Stimulated activated CD4-positive, alpha-beta T cell treated with anti-CD3 and anti-CD28 coated beads, Interleukin-15, amount 100 ng/mL, for 24 hours (primary cell): ENCODE measurements around the gene CDH1.
"Not testable (repeated sequence)": the region's sequence is repeated elsewhere in the genome, so short reads cannot be mapped to it uniquely, and the experiment has no call there.

Experiments used
- DNase-seq: peaks from one replicate; pipeline ENCODE4 v3.0.0-alpha.2; 2020

The CDH1 gene

DNA sequence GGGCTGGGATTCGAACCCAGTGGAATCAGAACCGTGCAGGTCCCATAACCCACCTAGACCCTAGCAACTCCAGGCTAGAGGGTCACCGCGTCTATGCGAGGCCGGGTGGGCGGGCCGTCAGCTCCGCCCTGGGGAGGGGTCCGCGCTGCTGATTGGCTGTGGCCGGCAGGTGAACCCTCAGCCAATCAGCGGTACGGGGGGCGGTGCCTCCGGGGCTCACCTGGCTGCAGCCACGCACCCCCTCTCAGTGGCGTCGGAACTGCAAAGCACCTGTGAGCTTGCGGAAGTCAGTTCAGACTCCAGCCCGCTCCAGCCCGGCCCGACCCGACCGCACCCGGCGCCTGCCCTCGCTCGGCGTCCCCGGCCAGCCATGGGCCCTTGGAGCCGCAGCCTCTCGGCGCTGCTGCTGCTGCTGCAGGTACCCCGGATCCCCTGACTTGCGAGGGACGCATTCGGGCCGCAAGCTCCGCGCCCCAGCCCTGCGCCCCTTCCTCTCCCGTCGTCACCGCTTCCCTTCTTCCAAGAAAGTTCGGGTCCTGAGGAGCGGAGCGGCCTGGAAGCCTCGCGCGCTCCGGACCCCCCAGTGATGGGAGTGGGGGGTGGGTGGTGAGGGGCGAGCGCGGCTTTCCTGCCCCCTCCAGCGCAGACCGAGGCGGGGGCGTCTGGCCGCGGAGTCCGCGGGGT lies at the start of gene CDH1:
Gene CDH1 (plus strand): TSS at position 247 of the 684 bp plus-strand sequence. CDS start 124 bp downstream, at position 371.
- DNase-seq = peak; percentile 47

DNA sequence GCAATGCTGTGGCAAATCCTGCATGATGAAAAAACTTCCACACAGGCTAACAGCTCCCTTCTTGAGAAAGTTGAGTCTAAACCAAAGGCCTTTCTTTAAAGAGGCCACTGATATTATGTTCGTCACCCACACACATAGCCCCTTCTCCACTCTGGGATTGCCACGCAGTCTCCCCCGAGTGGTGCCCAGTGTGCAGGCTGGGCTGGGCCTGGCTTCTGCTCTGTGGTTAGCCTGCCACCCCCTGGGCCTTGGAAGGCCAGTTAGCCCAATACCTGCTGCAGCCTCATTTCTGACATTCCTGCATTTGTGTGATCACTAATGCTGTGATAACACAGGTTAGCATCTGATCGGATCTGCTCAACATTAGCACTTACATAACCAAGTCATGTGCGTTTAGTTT lies 47.2 kb upstream of the CDH1 start:
- no peak for DNase-seq

DNA sequence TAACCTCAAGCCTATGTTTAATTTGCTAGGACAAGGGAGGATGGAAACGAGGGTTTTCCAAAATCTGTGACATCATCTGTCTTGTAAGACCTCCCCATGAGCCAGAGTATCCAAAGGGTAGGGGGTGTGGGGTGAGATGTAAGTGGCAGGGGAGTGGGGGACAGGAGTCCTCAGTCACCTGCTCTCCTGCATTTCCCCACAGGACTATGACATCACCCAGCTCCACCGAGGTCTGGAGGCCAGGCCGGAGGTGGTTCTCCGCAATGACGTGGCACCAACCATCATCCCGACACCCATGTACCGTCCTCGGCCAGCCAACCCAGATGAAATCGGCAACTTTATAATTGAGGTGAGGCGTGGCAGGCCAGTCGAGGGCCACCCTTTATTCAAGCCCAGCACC lies 41.5 kb upstream of the CDH1 start:
- no peak for DNase-seq

DNA sequence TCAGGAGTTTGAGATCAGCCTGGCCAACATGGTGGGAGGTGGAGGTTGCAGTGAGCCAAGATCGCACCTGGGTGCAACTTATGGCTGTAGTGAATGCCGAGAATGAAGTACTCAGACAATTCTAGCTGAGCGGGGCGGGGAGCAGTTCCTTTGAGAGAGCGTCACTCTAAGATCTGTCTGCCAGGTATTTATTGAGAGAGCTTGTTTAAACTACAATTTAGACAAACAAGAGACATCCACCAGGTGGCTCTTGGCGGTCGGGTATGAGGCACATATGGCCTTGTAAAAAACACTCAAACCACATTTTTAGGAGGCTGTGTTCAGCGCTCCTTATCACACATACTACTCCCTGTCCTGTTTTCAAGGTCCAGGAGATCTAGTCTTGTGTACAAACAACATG lies 40.6 kb upstream of the CDH1 start:
- no peak for DNase-seq

DNA sequence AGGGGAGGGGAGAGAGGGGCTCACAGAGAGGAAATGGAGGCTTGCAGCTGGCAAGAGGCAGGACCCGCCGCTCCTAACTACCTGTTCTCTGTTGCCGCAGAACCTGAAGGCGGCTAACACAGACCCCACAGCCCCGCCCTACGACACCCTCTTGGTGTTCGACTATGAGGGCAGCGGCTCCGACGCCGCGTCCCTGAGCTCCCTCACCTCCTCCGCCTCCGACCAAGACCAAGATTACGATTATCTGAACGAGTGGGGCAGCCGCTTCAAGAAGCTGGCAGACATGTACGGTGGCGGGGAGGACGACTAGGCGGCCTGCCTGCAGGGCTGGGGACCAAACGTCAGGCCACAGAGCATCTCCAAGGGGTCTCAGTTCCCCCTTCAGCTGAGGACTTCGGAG lies 39.0 kb upstream of the CDH1 start:
- no peak for DNase-seq

DNA sequence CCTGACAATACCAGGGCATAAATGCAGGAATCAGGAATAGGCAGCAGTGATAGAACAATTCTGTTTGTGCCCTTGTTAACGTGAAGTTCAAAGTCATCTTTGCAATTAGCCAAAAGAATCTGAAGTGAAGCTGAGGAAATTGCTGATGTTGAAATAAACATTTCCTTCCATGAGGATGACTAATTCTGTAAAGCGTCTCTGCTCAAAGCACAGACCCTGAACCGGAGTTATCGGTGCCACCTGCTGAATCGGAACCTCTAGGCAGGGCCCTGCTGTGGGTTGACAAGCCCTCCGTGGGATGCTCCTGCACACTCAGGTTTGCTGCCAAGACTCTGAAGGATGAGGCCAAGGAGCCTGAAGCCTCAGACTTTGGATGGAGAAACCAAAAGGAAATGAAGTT lies 37.0 kb upstream of the CDH1 start:
- no peak for DNase-seq

DNA sequence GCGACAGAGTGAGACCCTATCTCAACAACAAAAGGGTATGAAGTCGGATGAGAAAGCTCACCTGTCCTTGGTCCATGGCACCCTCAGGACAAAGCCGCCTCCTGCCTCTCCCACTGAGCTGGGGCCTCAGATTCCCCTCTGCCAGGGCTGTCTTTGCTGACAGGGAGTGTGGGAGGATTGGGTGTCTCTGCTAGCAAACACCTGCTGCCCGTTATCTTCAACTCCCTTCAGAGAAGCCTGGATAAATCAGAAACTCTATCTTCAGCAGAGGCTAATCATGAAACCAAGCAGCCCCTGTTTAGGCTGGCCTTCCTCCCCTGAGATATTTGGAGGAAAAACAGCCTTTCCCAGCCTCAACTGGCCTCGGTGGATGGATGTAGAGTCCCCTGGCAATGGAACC lies 36.3 kb upstream of the CDH1 start:
- no peak for DNase-seq

DNA sequence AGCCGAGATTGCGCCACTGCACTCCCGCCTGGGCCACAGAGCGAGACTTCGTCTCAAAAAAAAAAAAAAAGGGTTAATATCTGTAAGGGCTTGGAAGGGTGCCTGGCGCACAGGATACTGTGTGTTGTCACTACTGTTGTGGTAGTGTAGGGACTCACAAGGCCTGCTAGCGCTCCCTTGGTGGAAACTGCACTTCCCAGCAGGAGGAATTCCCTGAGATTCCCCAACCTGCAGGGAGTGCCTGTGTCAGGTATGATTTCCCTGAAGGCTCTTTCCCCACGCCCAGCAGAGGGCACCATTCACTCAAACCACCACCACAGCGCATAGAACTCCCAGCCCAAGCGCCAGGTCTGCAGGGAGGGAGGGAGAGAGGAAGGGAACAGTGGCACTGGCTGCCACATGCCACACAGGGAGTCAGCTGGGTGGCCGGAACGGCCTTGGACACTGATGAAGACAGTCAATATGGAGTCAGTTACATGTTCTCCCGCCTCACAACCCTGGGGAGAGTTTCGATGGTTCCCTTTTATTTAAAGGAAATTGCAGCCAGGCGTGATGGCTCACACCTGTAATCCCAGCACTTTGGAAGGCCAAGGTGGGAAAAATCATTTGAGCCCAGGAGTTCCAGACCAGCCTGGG lies 32.7 kb upstream of the CDH1 start:
- peak; percentile 82 for DNase-seq

DNA sequence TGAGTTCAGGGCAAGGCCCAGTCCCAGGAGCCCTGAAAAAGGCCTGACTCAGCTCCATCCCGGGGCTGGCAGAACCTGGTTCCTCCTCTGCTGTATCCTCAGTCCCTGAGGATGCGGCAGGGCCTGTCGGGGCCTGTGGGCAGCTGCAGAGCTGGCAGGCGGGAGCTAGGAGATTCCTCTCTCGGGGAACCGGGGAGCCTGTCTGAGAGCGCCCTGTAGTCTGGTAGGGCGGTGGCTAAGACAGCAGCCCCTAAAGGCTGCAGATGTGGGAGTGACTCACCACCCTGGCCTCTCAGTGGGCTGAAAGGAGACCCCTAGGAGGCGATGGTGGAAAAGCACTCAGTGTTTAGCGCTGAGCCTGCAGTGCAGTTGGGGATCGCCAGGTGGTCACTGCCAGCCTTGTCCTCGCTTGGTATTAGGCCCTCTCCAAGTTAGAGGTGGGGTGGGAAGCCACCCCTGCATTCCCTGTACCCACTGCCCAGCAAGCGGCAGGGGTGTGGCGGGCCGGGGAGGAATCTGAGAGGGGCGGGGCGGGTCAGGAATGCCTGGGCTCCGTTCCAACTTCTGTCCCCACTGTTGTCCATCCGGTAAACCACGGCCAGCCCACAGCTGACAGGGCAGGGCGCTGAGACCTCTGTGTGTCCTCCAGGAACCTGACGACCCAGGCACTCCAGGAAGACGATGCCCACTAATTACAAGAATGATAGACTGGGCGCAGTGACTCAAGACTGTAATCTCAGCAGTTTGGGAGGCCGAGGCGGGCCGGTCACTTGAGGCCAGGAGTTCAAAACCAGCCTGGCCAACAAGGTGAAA lies 29.5 kb upstream of the CDH1 start:
- no peak for DNase-seq

DNA sequence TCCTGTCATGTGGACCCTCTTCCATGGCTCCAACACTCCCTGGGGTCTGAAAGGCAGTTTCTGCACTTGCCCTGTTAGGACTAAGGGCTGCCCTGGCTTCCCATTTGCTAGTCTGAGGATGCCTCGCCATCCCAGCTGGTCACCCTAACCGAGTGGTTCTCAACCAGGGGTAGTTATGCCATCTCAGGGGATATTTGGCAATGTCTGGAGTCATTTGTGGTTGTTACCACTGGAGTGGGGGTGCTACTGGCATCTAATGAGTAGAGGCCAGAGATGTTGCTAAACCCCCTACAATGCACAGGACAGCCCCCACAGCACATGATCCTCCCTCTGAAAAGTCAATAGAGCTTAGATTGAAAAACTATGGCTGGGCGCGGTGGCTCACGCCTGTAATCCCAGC lies 26.9 kb upstream of the CDH1 start:
- no peak for DNase-seq

DNA sequence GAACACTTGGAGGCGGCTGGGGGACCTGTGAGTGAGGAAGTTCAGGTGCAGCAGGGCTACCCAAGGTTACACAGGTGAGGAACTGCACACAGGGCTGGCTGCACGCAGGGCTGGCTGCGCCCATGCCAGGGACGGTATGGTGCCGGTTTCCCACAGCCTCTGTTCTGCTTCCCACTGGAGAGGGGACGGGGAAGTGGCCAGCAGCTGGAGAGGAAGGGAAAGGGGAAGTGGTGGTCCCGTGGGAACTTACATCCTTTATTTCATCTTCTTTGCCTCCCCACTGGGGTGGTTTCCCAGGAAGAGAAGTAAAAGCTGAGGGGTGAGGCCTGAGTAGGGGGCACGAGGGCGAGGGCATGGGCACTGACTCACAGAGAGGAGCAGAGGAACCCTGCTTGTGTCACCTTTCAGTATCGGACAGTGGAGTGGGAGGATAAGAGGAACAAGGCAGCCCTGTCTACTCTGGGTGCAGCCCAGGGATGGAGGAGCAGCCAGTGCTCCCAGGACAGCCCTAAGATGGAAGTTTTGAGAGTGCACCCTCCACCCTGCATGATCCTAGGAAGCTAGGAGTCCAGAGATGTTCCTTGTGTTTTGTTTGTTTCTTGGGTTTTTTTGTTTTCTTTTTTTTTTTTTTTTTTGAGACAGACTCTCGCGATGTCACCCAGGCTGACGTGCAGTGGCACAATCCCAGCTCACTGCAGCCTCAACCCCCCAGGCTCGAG lies 25.5 kb upstream of the CDH1 start:
- DNase-seq = peak; percentile 24

DNA sequence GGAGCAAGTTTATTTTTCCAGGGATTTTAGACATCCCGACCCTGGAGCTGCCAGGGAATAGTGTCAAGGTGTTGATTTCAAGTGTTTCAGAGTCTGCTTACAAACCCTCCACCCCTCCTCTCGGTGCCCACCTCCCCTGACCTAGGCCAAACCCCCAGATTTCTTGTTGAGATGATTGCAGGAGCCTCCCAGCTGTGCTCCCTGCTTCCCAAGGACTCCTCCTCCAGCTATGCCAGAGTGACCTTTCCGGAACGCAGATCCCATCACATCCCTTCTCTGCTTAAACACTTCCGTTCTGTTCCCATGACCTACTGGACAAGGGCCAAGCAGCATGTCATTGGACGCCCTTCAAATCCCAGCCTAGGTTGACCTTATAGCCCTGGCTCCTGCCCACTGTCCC lies 23.7 kb upstream of the CDH1 start:
- DNase-seq = no peak

DNA sequence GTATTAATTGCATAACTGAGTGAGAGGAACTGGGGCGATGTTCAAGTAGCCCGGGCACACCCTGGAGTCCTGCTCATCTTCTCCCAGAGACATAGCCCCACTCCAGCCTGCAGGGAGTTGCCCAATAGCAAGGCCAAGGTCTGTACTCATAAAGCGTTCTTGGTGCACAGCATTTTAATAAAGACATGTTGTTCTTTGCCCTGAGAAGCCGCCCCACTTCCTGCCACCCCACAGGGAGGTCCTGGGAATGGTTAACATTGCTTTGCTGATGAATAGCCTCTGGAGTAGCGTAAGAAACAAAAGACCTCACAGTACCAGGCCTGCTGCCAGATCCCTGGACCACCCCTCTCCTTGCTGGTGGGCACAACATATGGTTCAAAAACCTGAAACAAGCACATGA lies 21.6 kb upstream of the CDH1 start:
- DNase-seq = no peak

DNA sequence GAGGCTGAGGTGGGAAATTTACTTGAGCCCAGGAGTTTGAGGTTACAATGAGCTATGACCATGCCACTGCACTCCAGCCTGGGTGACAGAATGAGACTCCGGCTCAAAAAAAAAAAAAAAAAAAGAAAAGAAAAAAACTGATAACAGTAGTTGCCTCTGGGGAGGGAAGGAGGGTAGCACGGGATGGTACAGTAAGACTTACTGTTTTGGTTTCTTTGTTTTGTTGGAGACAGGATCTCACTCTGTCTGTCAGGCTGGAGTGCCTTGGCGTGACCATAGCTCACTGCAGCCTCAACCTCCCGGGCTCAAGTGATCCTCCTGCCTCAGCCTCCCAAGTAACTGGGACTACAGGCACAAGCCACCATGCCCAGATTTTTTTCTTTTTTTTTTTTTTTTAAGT lies 20.6 kb upstream of the CDH1 start:
- DNase-seq = not testable (repeated sequence)

DNA sequence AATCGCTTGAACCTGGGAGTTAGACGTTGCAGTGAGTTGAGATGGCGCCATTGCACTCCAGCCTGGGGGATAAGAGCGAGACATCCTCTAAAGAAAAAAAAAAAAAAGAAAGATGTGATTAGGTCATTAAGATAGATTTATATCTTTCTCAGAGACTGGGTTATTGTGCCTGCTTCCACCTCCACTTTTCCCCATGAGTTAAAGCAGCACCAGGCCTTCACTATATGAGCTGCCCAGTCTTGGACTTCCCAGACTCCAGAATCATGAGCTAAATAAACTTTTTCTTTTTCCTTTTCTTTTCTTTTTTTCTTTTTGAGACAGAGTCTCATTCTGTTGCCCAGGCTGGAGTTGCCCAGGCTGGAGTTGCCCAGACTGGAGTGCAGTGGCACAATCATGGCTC lies 19.4 kb upstream of the CDH1 start:
- no peak for DNase-seq

DNA sequence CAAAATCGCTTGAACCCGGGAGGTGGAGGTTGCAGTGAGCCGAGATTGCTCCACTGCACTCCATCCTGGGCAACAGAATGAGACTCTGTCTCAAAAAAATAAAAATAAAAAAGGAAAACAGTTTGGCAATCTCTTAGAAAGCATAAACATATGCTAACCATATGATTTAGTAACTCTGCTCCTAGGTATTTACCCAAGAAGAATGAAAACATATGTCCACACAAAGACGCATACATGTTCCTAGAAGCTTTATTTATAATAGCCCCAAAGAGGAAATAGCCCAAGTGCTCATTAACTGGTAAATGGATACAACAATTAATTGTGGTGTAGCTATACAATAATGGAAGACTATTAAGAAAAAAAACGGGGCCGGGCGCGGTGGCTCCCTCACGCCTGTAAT lies 18.5 kb upstream of the CDH1 start:
- DNase-seq = no peak

DNA sequence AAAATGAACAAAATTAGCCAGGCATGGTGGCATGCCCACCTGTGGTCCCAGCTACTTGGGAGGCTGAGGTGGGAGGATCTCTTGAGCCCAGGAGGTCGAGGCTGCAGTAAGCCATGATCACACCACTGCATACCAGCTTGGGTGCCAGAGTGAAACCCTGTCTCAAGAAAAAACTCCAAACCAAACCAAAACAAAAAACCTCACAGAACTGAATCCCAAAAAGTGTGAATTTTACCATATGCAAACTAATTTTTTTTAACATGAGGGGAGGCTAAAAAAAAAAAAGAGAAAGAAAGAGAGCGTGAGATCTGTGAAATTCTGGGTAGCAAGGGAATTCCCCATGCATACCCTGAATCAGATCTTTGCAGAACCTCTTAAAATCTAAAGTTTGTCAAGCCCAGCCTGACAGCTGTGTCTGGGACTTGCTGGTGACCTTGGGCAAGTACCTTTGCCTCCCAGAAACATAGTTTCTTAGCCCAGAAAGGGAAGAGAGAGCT lies 17.1 kb upstream of the CDH1 start:
- DNase-seq = peak; percentile 50

DNA sequence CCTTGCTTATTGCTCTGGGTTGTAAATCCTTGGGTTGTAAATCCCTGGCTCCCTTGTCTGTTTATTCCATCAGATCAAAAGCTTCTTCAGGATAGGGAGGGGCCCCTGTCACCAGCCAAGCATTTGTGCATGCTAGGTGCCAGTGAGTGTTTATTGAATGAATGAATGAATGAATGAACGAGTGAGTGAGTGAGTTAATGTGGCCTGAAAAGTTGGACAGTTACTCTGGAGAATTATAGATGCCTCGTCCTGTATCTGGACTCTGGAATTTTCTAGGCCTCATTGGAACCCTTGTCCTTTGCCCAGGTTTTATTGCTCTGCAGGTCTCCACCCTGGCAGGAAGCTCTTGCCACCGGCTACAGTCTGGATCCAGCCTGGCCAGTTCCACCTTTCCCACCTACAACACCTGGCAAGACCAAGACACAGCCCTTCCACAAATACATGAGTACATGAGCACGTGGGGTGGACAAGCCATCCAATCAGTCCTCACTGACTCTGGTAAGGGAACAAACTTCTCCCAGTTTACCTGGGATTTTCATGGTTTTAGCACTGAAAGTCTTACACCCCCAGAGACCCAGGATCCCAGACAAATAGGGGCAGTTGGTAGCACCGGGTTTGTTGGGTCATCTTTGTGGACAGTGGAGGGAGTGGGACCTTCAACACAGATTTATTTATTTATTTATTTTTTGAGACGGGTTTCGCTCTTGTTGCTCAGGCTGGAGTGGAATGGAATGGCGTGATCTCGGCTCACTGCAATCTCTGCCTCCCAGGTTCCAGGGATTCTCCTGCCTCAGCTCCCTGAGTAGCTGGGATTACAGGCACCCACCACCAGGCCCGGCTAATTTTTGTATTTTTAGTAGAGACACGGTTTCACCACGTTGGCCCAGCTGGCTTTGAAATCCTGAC lies 14.7 kb upstream of the CDH1 start:
- DNase-seq = no peak

DNA sequence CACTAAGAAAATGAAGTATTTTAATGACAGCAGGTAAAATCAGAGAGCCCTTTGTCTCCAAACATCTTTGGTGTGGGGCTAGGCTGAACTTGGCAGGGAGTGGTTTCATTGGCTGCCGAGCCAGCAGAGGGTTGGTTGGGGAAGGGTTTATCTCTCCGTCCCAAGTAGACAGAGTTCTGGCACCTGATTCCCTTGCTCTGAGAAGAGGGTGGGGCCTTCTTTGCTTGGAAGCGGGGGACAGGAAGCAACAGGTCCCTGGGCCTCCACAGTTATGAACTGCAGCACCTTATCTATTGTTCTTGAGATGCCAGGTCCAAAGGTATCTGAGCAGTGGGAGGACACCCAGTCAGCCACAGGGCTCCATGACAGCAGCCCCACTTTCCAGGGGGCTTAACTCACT lies 12.3 kb upstream of the CDH1 start:
- DNase-seq = no peak

DNA sequence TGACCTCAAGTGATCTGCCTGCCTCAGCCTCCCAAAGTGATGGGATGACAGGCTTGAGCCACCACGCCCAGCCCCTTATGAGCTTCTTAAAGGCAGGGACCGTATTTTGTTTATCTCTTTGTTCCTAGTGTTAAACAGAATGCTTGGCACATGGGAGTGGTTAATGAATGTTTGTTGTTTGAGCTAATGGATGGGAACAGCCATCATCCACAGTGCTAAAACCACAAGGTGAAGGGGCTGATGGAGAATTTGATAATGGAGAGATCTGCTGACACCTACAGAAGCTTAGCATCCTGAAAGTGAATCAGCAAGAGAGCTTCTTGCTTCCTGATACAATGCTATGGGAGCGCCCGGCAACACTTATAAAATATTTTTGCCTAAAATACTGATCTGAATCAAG lies 8.6 kb upstream of the CDH1 start:
- no peak for DNase-seq

DNA sequence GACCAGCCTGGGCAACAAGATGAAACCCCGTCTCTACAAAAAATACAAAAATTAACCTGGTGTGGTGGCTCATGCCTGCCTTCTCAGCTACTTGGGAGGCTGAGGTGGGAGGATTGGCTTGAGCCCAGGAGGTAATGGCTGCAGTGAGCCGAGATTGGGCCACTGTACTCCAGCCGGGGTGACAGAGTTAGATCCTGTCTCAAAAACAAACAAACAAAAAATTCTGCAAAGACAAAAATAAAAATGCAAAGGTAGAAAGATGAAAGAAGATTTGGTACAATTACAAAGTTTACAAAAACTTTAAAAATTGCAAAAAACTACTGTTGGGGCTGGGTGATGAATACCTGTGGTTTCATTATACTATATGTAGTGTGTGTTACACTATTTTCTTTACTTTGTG lies 5.5 kb upstream of the CDH1 start:
- DNase-seq = no peak

DNA sequence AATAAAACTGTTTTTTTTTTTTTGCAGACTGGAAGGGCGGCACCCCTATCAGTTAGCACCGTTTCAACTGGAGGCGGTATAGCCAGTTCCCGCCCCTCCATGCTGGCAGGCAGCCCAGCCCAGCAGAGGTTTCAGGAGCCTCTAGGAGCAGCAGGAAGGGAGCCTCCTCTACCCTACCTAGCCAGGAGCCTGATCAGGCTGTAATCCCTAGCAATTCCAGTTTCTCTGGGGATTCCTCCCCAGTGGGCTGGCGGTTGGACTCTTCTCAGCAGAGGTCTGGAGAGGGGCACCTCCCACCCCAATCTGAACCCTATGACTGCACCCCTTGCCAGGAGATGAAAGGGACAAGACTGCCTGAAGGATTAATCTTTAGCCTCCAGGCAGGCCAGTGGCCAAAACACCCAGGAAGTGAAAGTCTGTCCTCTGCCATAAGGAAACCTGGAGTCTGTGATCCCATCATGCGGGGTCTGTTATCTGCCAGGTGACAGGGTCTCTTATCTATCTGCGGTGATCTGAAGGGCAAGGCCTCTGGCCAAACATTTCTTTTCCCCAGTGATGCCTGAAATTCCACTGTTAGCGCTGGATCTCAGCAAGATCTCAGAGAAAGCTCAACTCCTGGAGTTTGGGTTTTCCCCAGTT lies 4.9 kb upstream of the CDH1 start:
- DNase-seq = no peak
